WERI-Rb-1 (cell line): ENCODE measurements around the gene CTIF.

Experiments used
- DNase-seq: peaks from one replicate; pipeline ENCODE4 v3.0.0-alpha.2; 2020
- H3K27ac ChIP-seq: fragments of 250-450 bp; sonication (Bioruptor Pico); 2 replicates; pipeline ENCODE4 v1.5.1; 2020; ENCODE audit warnings: mild to moderate bottlenecking, moderate library complexity
- H3K27me3 ChIP-seq: fragments of 250-450 bp; sonication (Bioruptor Pico); 2 replicates; pipeline ENCODE4 v1.5.1; 2021; ENCODE audit warnings: mild to moderate bottlenecking, low read depth, moderate library complexity; ENCODE audit not compliant: insufficient read depth, severe bottlenecking
- H3K36me3 ChIP-seq: fragments of 250-450 bp; sonication (Bioruptor Pico); 2 replicates; pipeline ENCODE4 v1.5.1; 2020; ENCODE audit warnings: mild to moderate bottlenecking, moderate library complexity
- H3K4me3 ChIP-seq: 2 replicates; pipeline ENCODE4 v1.5.1; 2011; ENCODE audit warnings: low read depth, mild to moderate bottlenecking, control low read depth, low read length
- H3K9me3 ChIP-seq: fragments of 250-450 bp; sonication (Bioruptor Pico); 2 replicates; pipeline ENCODE4 v1.5.1; 2021; ENCODE audit warnings: mild to moderate bottlenecking, moderate library complexity; ENCODE audit not compliant: severe bottlenecking
- TF ChIP-seq, protein P1 (sequence below): IDR thresholded peaks from 2 replicates; pipeline ENCODE4 v1.5.1; 2011; ENCODE audit warnings: low read depth, mild to moderate bottlenecking, control low read depth, inconsistent platforms, low read length

Gene CTIF

DNA sequence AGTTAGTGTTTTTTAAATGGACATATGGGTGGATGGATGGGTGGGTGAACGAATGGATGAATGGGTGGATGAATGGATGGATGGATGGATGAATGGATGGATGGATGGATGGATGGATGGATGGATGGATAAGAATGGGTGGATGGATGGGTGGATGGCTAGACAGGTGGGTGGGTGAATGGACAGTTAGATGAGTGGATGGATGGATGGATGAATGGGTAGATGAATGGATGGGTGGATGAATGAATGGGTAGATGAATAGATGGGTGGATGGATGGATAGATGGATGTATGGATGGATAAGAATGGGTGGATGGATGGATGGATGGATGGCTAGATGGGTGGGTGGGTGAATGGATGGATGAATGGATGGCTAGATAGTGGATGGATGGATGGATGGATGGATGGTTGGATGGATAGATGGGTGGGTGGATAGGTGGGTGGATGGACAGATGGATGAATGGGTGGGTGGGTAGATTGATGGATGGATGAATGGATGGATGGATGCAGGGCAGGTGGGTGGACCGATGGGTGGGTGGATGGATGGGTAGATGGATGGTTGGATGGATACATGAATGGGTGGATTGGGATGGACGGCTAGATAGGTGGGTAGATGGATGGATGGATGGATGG lies 64.0 kb downstream of the CTIF start:
- TF ChIP-seq, protein P1, sequence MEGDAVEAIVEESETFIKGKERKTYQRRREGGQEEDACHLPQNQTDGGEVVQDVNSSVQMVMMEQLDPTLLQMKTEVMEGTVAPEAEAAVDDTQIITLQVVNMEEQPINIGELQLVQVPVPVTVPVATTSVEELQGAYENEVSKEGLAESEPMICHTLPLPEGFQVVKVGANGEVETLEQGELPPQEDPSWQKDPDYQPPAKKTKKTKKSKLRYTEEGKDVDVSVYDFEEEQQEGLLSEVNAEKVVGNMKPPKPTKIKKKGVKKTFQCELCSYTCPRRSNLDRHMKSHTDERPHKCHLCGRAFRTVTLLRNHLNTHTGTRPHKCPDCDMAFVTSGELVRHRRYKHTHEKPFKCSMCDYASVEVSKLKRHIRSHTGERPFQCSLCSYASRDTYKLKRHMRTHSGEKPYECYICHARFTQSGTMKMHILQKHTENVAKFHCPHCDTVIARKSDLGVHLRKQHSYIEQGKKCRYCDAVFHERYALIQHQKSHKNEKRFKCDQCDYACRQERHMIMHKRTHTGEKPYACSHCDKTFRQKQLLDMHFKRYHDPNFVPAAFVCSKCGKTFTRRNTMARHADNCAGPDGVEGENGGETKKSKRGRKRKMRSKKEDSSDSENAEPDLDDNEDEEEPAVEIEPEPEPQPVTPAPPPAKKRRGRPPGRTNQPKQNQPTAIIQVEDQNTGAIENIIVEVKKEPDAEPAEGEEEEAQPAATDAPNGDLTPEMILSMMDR = no peak
- no peaks in the 10 kb centered on the region for H3K36me3 ChIP-seq
- H3K27ac ChIP-seq = no peak overlapping the region
- no peak for DNase-seq
- no peaks in the 10 kb centered on the region for H3K27me3 ChIP-seq
- no peaks in the 10 kb centered on the region for H3K9me3 ChIP-seq
- H3K4me3 ChIP-seq = no peak overlapping the region

- peak; percentile 79 for DNase-seq
- TF ChIP-seq, protein P1 = peak; percentile 88
- no peak overlapping the region for H3K4me3 ChIP-seq
- H3K36me3 ChIP-seq = no peaks in the 10 kb centered on the region
- H3K27ac ChIP-seq = no peak overlapping the region
- H3K27me3 ChIP-seq = no peaks in the 10 kb centered on the region
- no peaks in the 10 kb centered on the region for H3K9me3 ChIP-seq
Observed at GRCh38 chr18:48605408-48605845, 66.6 kb downstream of the CTIF start.

DNA sequence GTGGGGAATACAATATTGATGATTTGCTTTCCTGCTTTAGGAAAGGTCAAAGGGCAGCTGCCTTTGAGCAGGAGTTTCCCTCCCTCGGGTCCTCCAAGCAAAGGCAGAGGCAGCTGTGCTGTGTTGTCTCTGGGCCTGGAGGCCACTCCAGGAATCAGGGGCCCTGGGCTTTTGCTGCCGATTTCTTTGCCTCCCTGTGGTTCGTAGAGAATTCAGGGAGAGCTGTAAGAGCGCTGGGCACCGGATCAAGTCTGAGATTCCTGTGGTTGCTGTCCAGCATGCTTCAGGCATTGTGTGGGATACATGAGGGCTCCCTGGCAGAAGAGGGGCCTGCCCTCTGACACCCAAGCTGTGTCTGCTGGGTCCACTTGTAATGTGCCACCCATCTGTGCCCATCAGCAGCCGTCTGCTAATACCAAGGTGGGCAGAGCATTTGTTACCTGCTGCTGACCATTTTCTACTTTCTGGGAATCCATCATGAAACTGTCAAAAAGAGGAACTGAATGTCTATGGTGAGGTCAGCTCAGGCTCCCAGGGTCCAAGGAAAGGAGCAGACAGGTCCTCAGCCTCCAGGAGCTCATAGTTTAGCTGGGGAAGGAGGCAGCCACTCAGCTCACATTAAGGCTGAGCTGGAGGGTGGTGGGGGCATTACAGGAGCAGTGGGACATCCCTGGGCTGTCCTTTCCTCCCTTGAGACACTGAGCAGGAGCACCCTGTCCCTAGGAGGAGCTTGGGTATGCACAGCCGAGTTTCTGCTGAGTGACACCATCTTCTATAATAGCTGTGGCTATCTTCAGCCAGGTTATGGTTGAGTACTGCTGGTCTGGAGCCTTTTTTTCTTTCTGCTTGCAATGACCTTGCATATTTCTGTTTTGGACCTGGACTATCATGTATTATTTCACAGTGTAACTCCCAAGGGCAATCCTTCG lies 68.5 kb downstream of the CTIF start:
- DNase-seq = no peak
- Histone ChIP-seq H3K4me3 (no peak overlapping the region), H3K9me3 (no peaks in the 10 kb centered on the region), H3K36me3 (no peaks in the 10 kb centered on the region), H3K27me3 (no peaks in the 10 kb centered on the region), H3K27ac (no peak overlapping the region; the same call in 1 of the 2 replicates)
- TF ChIP-seq, protein P1 = no peak

DNA sequence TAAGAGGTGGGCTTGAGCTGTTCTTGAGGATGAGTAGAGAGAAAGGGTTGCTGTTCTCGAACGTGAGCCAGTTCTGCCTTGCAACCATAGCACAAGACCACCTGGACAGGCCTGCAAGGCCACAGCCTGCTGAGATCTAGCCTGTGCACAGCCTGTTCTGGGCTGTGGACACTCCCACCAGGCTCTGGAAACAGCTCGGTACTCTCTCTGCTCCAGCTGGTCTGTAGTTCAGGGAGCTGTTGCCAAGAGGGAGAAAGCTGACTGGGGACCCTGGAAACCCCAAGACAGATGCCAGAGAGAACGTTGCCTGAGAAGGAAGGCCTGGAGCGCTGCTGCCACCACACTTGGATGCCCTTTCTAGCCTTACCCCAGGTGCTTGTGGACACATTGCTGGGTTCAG lies 69.8 kb downstream of the CTIF start:
- H3K27me3 ChIP-seq = no peaks in the 10 kb centered on the region
- no peak overlapping the region for H3K27ac ChIP-seq
- no peaks in the 10 kb centered on the region for H3K36me3 ChIP-seq
- no peak overlapping the region for H3K4me3 ChIP-seq
- DNase-seq = no peak
- TF ChIP-seq, protein P1 = no peak
- no peaks in the 10 kb centered on the region for H3K9me3 ChIP-seq

GRCh38 chr18:48609114-48609513 lies 70.3 kb downstream of the CTIF start:
- TF ChIP-seq, protein P1 = no peak
- no peak for DNase-seq

More at GRCh38 chr18:48609114-48609513, 70.3 kb downstream of the CTIF start:
- H3K9me3 ChIP-seq = no peaks in the 10 kb centered on the region
- no peaks in the 10 kb centered on the region for H3K36me3 ChIP-seq
- no peaks in the 10 kb centered on the region for H3K27me3 ChIP-seq
- no peak overlapping the region for H3K27ac ChIP-seq
- H3K4me3 ChIP-seq = no peak overlapping the region
